VCaP (cell line): ENCODE results near the gene HOXA5.

Experiments used
- H3K27ac ChIP-seq: fragments of 450-650 bp; 2 replicates; pipeline ENCODE4 v1.5.1; 2017
- CTCF ChIP-seq: fragments of 450-650 bp; conservative IDR thresholded peaks from 2 replicates; pipeline ENCODE4 v1.5.1; 2017; ENCODE audit warnings: mild to moderate bottlenecking, moderate library complexity

The HOXA5 gene

DNA sequence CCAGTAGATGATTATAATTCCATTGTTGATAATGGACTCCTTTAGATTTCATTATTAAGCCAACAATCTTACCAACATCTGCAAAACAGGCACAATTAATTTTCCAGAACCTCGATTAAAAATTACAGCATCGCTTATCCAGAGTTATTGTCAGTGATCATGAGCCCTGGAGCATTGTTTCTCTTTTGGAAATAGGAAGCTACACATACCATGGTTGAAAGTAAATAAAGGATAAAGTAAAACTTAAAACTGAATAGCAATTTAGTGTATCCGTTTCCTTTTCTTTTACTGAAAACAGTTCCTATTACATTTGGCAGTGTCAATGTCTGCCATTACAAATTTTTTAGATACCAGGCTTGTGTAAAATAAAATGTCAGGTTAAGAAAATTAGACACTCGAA, 31.1 kb downstream of the HOXA5 start:
- TF ChIP-seq CTCF = no peak
- H3K27ac ChIP-seq = no peak overlapping the region

DNA sequence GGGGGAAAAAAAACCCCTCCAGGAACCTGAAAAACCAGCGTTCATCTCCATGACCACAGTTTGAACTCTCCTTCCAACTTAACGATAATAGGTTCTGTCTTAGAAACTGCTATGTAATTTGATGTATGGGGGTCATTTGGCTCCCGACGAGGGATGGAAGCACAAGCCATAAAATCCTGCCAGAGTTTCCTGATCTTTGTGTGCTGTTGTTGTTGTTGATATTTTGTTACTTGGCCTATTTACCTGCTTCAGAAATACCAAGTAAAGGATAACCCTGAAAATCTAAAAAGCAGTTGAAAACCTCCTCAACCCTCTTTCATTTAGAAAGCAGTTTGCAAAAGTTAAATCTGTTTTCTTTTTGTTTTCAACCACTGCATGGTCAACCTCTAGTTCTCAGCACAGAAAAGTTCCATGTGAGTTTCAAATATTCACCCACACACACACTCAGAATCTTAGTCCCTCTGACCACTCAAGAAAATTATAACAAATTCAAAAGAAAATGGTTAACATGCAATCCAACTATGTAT, 31.7 kb downstream of the HOXA5 start:
- TF ChIP-seq CTCF = no peak

GRCh38 chr7:27111042-27111750, 32.3 kb downstream of the HOXA5 start:
- H3K27ac ChIP-seq = no peak overlapping the region
- TF ChIP-seq CTCF = no peak

More for the DNA sequence above, 31.7 kb downstream of the HOXA5 start:
- H3K27ac ChIP-seq = no peak overlapping the region

DNA sequence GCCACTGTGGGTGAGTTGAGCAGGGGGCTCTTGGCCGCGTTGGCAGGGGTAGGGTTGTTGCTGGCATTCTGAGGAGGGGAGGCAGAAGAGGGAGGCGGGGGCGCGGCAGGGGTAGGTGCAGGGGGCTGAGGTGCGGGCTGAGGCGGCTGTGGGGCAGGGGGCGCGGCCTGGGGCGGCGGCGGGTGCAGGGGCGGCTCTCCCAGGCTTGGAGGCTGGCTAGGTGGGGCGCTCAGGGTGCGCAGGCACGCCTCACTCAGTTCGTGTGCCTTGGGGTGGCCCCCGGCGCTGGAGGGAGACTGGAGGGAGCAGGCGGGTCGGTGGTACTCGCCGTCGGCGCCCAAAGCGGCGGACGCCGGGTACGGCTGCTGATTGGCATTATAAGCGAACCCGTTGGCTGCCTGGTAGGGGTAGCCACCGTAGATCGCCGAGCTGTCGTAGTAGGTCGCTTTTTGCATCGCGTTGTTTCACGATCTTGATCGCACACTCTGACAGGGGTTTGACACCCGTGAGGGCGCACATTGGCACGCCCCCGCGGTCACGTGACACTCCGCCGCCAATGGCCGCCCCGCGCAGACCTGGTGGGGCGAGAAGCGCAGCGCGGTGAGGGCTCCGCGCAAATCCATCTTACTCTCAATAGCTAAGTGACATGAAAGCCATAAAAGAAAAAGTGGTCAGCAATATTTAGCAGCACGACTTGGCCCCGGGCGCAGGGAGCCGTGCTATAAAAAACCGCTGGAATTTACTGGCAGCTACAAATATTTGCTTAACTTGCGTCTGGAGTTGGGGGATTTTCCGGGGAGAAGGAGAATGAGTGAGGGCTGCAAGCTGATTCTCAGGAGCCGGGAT, 33.1 kb downstream of the HOXA5 start:
- TF ChIP-seq CTCF = no peak

GRCh38 chr7:27109466-27110185, 33.9 kb downstream of the HOXA5 start:
- H3K27ac ChIP-seq = no peak overlapping the region
- no peak for TF ChIP-seq CTCF

More for the DNA sequence above, 33.1 kb downstream of the HOXA5 start:
- no peak overlapping the region for H3K27ac ChIP-seq

DNA sequence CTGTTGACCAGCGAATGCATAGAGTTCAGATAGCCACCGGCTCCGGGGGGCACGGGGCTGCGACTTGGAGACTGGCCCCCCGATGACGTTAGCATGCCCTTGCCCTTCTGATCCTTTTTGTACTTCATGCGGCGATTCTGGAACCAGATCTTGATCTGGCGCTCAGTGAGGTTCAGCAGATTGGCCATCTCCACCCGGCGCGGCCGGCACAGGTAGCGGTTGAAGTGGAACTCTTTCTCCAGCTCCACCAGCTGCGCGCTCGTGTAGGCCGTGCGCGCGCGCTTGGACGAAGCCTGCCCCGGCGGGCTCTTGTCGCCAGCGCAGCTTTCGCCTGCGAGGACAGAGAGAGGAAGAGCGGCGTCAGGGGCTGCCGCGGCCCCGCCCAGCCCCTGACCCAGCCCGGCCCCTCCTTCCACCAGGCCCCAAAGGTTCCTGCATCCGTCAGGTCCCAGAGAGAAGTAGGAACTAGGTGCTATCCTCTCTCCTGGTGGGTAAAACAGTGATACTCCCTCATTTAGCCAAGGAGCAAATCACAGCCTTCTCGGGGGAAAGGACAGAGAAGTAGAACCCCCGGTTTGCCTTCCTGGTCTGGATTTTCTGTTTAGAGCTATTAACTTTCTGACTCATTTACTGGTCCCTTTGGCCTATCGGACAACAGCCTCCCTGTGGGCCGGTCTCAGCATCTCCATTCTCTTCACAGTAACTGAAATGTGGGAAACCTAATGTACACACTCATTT, 34.9 kb downstream of the HOXA5 start:
- TF ChIP-seq CTCF = no peak

More for the DNA sequence above, 34.9 kb downstream of the HOXA5 start:
- H3K27ac ChIP-seq = no peak overlapping the region
